Measurements from ENCODE around the gene PLCD1.
"Not testable (repeated sequence)": the region's sequence is repeated elsewhere in the genome, so short reads cannot be mapped to it uniquely, and the experiment has no call there.

PLCD1 gene

DNA sequence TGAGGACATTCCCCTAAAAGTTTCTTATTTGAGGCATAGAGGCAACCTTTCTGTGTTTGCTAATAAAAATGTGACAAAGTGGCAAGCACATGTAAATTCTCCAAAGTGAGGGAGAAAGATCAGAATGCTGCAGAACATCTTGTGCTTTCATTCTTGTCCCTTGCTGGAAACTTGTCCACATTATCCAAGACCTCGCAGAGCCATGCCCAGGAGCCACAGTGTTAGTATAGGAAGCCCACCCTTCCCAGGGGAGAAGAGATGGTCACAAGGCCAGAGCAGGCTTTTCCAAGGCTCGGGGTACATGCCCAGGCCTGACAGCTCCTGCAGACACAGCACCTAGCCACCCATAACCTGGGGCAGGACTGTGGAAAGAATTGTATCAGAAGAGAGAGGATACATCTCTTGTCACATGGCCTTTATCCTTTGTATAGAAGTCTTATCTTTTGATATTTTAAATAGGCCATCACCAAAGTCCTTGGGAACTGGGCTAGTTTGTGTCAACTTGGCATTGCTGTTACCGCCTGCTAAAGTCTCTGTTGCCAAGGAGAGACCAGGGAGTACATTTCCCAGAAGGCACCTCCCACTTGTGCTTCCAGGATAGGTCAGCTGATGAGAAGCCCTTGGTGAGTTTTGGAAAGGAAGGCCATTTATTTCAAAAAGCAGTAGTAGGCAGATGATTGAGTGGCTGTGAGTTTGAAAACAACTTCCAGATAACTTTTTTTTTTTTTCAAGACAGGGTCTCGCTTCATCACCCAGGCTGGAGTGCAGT is 20.1 kb upstream of the PLCD1 start:
- Histone ChIP-seq H3K36me3 (ENCODE audit: control insufficient read depth, insufficient read depth, low read length) (no peaks in the 10 kb centered on the region), H3K27ac (ENCODE audit: low read depth, low read length) (no peak overlapping the region), H3K9ac (ENCODE audit: low read length) (no peak overlapping the region), H3K27me3 (ENCODE audit: control insufficient read depth, insufficient read depth, low read length) (no peaks in the 10 kb centered on the region), H3K4me1 (ENCODE audit: control insufficient read depth, insufficient read depth, low read length) (no peaks in the 10 kb centered on the region), H3K4me3 (ENCODE audit: low read length) (no peak overlapping the region)

DNA sequence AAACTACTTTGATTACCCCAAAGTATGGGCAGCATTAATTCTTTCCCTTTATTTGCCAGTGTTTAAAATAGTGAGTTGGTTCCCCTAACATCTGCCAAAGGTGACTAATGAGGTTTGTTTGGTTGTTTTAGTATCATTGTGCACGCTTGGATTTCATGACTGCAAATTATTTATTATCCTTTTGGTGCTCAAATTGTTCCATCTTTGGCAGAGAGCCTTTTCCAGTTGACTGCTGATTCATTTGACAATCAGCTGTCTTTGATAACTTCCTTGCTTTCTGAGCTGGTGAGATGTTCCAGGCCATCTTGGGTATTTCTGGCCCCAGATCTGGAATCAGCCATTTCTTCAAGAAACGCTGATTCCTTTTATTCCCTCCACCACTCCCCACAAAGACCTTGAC is 18.5 kb upstream of the PLCD1 start:
- Histone ChIP-seq H3K4me1 (ENCODE audit: control insufficient read depth, insufficient read depth, low read length) (no peaks in the 10 kb centered on the region), H3K4me3 (ENCODE audit: low read length) (no peak overlapping the region), H3K27ac (ENCODE audit: low read depth, low read length) (no peak overlapping the region), H3K9ac (ENCODE audit: low read length) (no peak overlapping the region), H3K27me3 (ENCODE audit: control insufficient read depth, insufficient read depth, low read length) (no peaks in the 10 kb centered on the region), H3K36me3 (ENCODE audit: control insufficient read depth, insufficient read depth, low read length) (no peaks in the 10 kb centered on the region)

DNA sequence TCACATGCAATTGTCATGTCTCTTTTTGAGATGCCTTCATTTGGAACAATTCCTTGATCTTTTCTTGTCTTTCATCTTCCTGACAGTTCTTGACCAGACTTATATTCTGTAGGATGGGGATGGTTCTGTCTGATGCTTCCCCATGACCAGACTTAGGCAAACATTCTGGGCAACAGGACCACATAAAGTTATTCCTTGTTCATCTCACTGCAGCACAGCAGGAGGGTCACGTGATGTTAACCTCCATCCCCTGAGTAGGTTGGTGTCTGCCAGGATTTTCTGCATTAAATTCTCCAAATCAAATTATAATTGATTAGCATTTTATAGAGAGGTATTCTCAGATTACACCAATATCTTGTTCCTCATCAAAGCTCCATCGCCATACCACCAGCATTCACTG is 17.4 kb upstream of the PLCD1 start:
- Histone ChIP-seq H3K4me3 (ENCODE audit: low read length) (no peak overlapping the region), H3K27me3 (ENCODE audit: control insufficient read depth, insufficient read depth, low read length) (no peaks in the 10 kb centered on the region), H3K9ac (ENCODE audit: low read length) (no peak overlapping the region), H3K4me1 (ENCODE audit: control insufficient read depth, insufficient read depth, low read length) (no peaks in the 10 kb centered on the region), H3K36me3 (ENCODE audit: control insufficient read depth, insufficient read depth, low read length) (no peaks in the 10 kb centered on the region), H3K27ac (ENCODE audit: low read depth, low read length) (no peak overlapping the region)

DNA sequence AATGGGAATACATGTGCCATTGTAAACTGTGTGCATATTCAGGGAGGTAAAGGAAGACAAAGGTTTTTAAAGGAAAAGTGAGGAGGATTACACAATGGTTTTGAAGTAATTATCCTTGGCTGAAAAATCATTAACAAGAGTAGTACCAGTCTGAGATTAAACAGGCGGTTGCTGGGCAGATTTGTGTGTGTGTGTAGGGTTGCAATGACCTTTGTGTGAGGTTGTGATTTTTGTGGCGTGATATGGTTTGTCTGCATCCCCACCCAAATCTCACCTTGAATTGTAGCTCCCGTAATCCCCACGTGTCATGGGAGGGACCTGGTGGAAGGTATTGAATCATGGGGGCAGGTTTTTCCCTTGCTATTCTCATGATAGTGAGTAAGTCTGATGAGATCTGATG is 16.6 kb upstream of the PLCD1 start:
- H3K27me3 ChIP-seq (ENCODE audit: control insufficient read depth, insufficient read depth, low read length): no peaks in the 10 kb centered on the region
- H3K4me1 ChIP-seq (ENCODE audit: control insufficient read depth, insufficient read depth, low read length): no peaks in the 10 kb centered on the region
- no peak overlapping the region for H3K4me3 ChIP-seq (ENCODE audit: low read length)
- H3K9ac ChIP-seq (ENCODE audit: low read length): no peak overlapping the region
- no peak overlapping the region for H3K27ac ChIP-seq (ENCODE audit: low read depth, low read length)
- no peaks in the 10 kb centered on the region for H3K36me3 ChIP-seq (ENCODE audit: control insufficient read depth, insufficient read depth, low read length)

DNA sequence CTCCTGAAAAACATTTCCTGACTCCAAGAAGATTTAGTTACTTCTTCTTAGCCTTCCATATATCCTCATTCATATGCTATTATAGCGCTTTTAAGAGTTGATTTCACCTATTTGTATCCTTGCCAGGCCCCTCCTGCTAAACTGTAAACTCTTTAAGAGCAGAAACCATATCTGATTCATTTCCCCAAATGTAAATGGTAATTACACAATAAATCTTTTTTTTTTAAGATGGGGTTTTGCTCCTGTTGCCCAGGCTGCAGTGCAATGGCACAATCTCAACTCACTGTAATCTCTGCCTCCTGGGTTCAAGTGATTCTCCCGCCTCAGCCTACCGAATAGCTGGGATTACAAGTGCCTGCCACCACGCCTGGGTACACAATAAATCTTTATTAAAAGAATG is 14.0 kb upstream of the PLCD1 start:
- no peaks in the 10 kb centered on the region for H3K36me3 ChIP-seq (ENCODE audit: control insufficient read depth, insufficient read depth, low read length)
- no peaks in the 10 kb centered on the region for H3K4me1 ChIP-seq (ENCODE audit: control insufficient read depth, insufficient read depth, low read length)
- no peak overlapping the region for H3K27ac ChIP-seq (ENCODE audit: low read depth, low read length)
- H3K27me3 ChIP-seq (ENCODE audit: control insufficient read depth, insufficient read depth, low read length): no peaks in the 10 kb centered on the region
- no peak overlapping the region for H3K4me3 ChIP-seq (ENCODE audit: low read length)
- H3K9ac ChIP-seq (ENCODE audit: low read length): no peak overlapping the region

DNA sequence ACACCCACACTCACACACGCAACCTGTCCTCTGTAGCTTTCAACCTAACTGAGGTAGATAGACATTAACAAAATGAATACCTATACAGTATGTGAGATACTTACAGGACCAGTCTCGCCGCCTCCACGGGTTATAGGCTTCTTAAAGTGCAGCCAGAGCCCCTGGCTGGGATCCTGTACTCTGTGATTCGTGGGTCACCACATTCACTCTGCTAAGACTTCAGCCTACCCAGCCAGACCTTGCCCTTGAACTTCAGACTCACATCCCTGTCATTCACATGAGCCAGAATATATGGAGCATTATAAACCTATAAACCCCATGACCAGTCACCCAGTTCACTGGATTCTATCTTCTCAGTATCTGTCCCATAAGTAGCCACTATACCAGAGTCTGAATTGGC is 11.0 kb upstream of the PLCD1 start:
- Histone ChIP-seq H3K27ac (ENCODE audit: low read depth, low read length) (no peak overlapping the region), H3K27me3 (ENCODE audit: control insufficient read depth, insufficient read depth, low read length) (no peaks in the 10 kb centered on the region), H3K36me3 (ENCODE audit: control insufficient read depth, insufficient read depth, low read length) (no peaks in the 10 kb centered on the region), H3K9ac (ENCODE audit: low read length) (no peak overlapping the region), H3K4me1 (ENCODE audit: control insufficient read depth, insufficient read depth, low read length) (no peaks in the 10 kb centered on the region), H3K4me3 (ENCODE audit: low read length) (peak overlapping the region; percentile 80)

DNA sequence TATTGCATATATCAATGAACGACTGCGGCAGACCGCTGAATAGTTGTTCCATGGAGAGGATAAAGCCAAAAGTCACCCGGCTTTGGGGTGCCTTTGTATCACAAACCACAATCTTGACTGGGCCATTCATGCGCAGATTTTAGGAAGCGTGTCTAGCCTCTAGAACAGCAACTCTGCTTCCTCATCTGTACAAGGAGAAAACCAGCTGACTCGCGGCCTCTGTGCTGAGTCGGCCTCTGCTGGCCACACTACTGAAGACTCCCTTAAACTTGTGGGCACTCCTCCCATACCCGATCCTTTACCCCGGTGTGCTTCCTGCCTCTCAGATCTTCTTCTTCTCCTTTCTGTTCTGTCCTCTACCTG is 10.4 kb upstream of the PLCD1 start:
- Histone ChIP-seq H3K27me3 (ENCODE audit: control insufficient read depth, insufficient read depth, low read length) (no peaks in the 10 kb centered on the region), H3K4me1 (ENCODE audit: control insufficient read depth, insufficient read depth, low read length) (no peaks in the 10 kb centered on the region), H3K9ac (ENCODE audit: low read length) (no peak overlapping the region), H3K36me3 (ENCODE audit: control insufficient read depth, insufficient read depth, low read length) (no peaks in the 10 kb centered on the region), H3K4me3 (ENCODE audit: low read length) (peak overlapping the region; percentile 80), H3K27ac (ENCODE audit: low read depth, low read length) (no peak overlapping the region)

DNA sequence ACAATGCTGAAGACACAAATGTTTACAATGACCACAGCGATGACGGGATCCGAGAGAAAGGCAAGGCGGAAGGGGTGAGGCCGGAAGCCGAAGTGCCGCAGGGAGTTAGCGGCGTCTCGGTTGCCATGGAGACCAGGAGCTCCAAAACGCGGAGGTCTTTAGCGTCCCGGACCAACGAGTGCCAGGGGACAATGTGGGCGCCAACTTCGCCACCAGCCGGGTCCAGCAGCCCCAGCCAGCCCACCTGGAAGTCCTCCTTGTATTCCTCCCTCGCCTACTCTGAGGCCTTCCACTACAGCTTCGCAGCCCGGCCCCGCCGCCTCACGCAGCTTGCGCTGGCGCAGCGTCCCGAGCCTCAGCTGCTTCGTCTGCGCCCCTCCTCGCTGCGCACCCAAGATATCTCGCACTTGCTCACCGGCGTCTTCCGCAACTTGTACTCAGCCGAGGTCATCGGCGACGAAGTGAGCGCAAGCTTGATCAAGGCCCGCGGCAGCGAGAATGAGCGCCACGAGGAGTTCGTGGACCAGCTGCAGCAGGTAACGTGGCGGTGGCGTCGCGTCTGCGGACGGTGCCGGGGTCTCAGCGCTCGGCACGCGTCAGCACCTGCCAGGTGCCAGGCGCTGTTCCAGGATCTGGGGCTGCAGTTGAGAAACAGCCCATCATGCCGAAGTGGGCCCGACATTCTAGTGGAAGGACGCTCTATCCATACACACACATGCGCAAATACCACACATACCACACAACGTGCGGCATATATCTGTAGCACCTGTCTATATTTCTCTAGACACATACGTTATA is 9.9 kb upstream of the PLCD1 start, which contains the start of gene DLEC1:
Gene DLEC1, plus strand, starts transcription at position 108 of the 798 bp plus-strand sequence. Its CDS starts 18 bp downstream, at position 126.
- H3K27ac ChIP-seq (ENCODE audit: low read depth, low read length): no peak within 1 kb of the TSS
- H3K9ac ChIP-seq (ENCODE audit: low read length): no peak within 1 kb of the TSS
- H3K4me1 ChIP-seq (ENCODE audit: control insufficient read depth, insufficient read depth, low read length): no peaks in the 10 kb centered on the region
- H3K27me3 ChIP-seq (ENCODE audit: control insufficient read depth, insufficient read depth, low read length): no peaks in the 10 kb centered on the region
- no peaks in the 10 kb centered on the region for H3K36me3 ChIP-seq (ENCODE audit: control insufficient read depth, insufficient read depth, low read length)
- peak within 1 kb of the TSS; percentile 80 for H3K4me3 ChIP-seq (ENCODE audit: low read length)

DNA sequence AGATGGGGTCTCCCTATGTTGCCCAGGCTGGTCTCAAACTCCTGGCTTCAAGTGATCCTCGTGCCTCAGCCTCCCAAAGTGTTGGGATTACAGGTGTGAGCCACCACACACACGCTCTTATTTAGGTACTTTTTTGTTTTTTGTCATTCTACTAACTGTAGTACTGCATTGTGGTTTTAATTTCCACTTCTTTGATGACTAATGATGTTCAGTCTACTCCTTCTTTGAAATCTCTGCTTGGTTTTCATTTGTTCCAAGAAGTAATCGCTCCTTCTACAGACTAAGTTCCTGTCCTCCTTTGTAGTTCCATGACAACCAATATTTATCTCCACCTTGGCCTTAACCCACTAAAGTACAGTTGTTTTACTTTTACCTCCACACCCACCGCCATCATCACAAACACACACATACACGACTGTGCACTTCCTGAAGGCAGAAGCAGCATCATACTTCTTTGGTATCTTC is 9.0 kb upstream of the PLCD1 start:
- H3K27me3 ChIP-seq (ENCODE audit: control insufficient read depth, insufficient read depth, low read length): no peaks in the 10 kb centered on the region
- no peak overlapping the region for H3K27ac ChIP-seq (ENCODE audit: low read depth, low read length)
- H3K9ac ChIP-seq (ENCODE audit: low read length): no peak overlapping the region
- H3K4me1 ChIP-seq (ENCODE audit: control insufficient read depth, insufficient read depth, low read length): no peaks in the 10 kb centered on the region
- H3K4me3 ChIP-seq (ENCODE audit: low read length): peak overlapping the region; percentile 80
- H3K36me3 ChIP-seq (ENCODE audit: control insufficient read depth, insufficient read depth, low read length): no peaks in the 10 kb centered on the region

DNA sequence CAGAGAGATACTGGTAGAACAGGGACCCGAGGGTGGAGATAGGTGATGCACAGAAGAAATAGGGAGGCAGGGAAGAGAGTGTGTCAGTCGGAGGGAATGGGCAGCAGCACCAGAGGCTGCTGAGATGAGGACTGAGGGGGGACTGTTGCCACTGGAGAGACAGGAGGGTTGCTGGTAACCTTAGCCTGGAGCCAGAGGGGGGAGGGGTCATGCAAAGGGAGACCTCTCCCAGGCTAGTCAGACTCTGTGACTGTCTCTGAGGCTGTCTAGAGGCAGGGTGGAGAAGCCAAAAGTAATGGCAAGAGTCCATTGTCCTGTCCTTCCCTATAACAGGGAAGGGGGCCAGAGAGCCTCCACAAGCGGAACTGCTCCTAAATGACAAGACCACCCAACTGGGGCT is 7.5 kb upstream of the PLCD1 start:
- H3K4me3 ChIP-seq (ENCODE audit: low read length): no peak overlapping the region

DNA sequence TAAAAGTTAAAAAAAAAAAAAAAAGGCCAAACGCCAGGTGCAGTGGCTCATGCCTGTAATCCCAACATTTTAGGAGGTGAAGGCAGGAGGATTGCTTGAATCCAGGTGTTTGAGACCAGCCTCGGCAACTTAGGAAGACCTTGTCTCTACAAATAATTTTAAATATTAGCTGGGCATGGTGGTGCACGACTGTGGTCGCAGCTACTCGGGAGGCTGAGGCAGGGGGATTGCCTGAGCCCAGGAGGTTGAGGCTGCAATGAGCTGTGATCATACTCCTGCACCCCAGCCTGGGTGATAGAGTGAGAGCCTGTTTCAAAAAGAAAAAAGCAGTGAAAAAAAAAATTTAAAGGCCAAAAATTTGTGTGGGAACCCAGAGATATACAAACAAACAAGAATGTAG is 6.8 kb upstream of the PLCD1 start:
- Histone ChIP-seq H3K9ac (ENCODE audit: low read length) (no peak overlapping the region), H3K27ac (ENCODE audit: low read depth, low read length) (no peak overlapping the region), H3K27me3 (ENCODE audit: control insufficient read depth, insufficient read depth, low read length) (no peaks in the 10 kb centered on the region), H3K36me3 (ENCODE audit: control insufficient read depth, insufficient read depth, low read length) (no peaks in the 10 kb centered on the region), H3K4me3 (ENCODE audit: low read length) (no peak overlapping the region), H3K4me1 (ENCODE audit: control insufficient read depth, insufficient read depth, low read length) (no peaks in the 10 kb centered on the region)

More for the DNA sequence above, 7.5 kb upstream of the PLCD1 start:
- Histone ChIP-seq H3K36me3 (ENCODE audit: control insufficient read depth, insufficient read depth, low read length) (no peaks in the 10 kb centered on the region), H3K27me3 (ENCODE audit: control insufficient read depth, insufficient read depth, low read length) (no peaks in the 10 kb centered on the region), H3K27ac (ENCODE audit: low read depth, low read length) (no peak overlapping the region), H3K4me1 (ENCODE audit: control insufficient read depth, insufficient read depth, low read length) (no peaks in the 10 kb centered on the region), H3K9ac (ENCODE audit: low read length) (no peak overlapping the region)

DNA sequence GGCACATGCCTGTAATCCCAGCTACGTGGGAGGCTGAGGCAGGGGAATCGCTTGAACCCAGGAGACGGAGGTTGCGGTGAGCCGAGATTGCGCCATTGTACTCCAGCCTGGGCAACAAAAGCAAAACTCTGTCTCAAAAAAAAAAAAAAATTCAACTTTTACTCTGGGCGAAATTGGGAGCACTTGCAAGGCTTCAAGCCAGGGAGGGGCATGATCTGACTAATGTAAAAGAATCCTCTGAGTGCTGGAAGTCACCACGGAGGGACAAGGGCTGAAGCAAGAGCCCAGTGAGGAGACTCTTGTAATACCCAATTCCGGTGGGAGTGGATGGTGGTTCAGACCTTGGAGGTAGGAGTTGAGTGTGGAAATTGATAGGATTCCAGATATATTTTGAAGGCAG is 4.9 kb upstream of the PLCD1 start:
- not testable (repeated sequence) for H3K4me3 ChIP-seq (ENCODE audit: low read length); H3K36me3 ChIP-seq (ENCODE audit: control insufficient read depth, insufficient read depth, low read length); H3K4me1 ChIP-seq (ENCODE audit: control insufficient read depth, insufficient read depth, low read length); H3K27ac ChIP-seq (ENCODE audit: low read depth, low read length); H3K9ac ChIP-seq (ENCODE audit: low read length); H3K27me3 ChIP-seq (ENCODE audit: control insufficient read depth, insufficient read depth, low read length)

DNA sequence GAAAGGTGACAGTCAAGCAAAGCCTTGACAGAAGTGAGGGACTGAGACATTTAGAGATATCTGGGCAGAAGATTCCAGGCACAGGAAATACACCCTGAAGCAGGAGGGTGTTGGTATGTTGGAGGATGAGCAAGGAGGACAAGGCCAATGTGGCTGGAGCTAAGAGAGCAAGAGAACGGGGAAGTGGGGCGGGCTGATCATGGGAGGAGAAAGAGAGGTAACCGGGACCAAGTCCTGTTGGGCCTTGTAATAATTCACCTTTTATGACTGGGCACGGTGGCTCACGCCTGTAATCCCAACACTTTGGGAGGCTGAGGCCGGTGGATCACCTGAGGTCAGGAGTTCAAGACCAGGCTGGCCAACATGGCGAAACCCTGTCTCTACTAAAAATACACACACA is 4.1 kb upstream of the PLCD1 start:
- H3K4me1 ChIP-seq (ENCODE audit: control insufficient read depth, insufficient read depth, low read length); H3K27ac ChIP-seq (ENCODE audit: low read depth, low read length); H3K36me3 ChIP-seq (ENCODE audit: control insufficient read depth, insufficient read depth, low read length); H3K27me3 ChIP-seq (ENCODE audit: control insufficient read depth, insufficient read depth, low read length); H3K9ac ChIP-seq (ENCODE audit: low read length); H3K4me3 ChIP-seq (ENCODE audit: low read length): not testable (repeated sequence)

Measured in rectal smooth muscle tissue (tissue), 1 donor.